LHCN-M2 (cell line): Measurements from ENCODE around the gene WDR91. TPM values are rescaled to one million over a fixed set of nuclear protein-coding genes. Genes with fewer than 3 reads are reported as not detected.
"Not testable (repeated sequence)": the region's sequence is repeated elsewhere in the genome, so short reads cannot be mapped to it uniquely, and the experiment has no call there.

Experiments used
- DNase-seq: peaks from one replicate; pipeline ENCODE4 v3.0.0-alpha.2; 2012; ENCODE audit warnings: low read depth
- total RNA-seq: library from RNA; depleted of rRNA; stranded (reverse); fragments of >200 nt; gene quantifications from 2 replicates; pipeline ENCODE4 v1.2.3, GENCODE V29; 2014

WDR91 gene
- total RNA-seq, 1 experiment from 2014 or later = 6.9 TPM

- DNase-seq = no peak
Observed at GRCh38 chr7:135179321-135179925, 31.9 kb downstream of the WDR91 start.

GRCh38 chr7:135178364-135178763 is 33.0 kb downstream of the WDR91 start:
- no peak for DNase-seq

- DNase-seq = no peak
Observed at GRCh38 chr7:135177028-135177696, 34.2 kb downstream of the WDR91 start.

- no peak for DNase-seq
Observed at GRCh38 chr7:135175931-135176330, 35.4 kb downstream of the WDR91 start.

GRCh38 chr7:135174941-135175340 is 36.4 kb downstream of the WDR91 start:
- no peak for DNase-seq

- DNase-seq = not testable (repeated sequence)
Observed at GRCh38 chr7:135173916-135174315, 37.4 kb downstream of the WDR91 start.

- DNase-seq = not testable (repeated sequence)
Observed at GRCh38 chr7:135171581-135172291, 39.6 kb downstream of the WDR91 start.

- DNase-seq = not testable (repeated sequence)
Observed at GRCh38 chr7:135170998-135171481, 40.3 kb downstream of the WDR91 start.

- DNase-seq = peak; percentile 97
Observed at GRCh38 chr7:135170274-135170997, 40.9 kb downstream of the WDR91 start, which contains the start of gene CYREN. Gene CYREN, minus strand, starts transcription at chr7:135170707. Its CDS starts 1,785 bp downstream, at chr7:135168922.

GRCh38 chr7:135169964-135170273 is 41.4 kb downstream of the WDR91 start:
- no peak for DNase-seq

GRCh38 chr7:135169141-135169963 is 42.0 kb downstream of the WDR91 start:
- peak; percentile 52 for DNase-seq

GRCh38 chr7:135168489-135169140 is 42.7 kb downstream of the WDR91 start:
- no peak for DNase-seq

GRCh38 chr7:135168001-135168400 is 43.3 kb downstream of the WDR91 start:
- DNase-seq = no peak

GRCh38 chr7:135167365-135167917 is 43.9 kb downstream of the WDR91 start:
- DNase-seq = no peak

GRCh38 chr7:135166338-135166990 is 44.9 kb downstream of the WDR91 start:
- DNase-seq = no peak

- DNase-seq = no peak
Observed at GRCh38 chr7:135165862-135166261, 45.5 kb downstream of the WDR91 start.

- no peak for DNase-seq
Observed at GRCh38 chr7:135164357-135165061, 46.8 kb downstream of the WDR91 start.

- DNase-seq = no peak
Observed at GRCh38 chr7:135162382-135163001, 48.8 kb downstream of the WDR91 start.

GRCh38 chr7:135161669-135162068 is 49.7 kb downstream of the WDR91 start:
- no peak for DNase-seq
